Fibroblast of peridontal ligament (primary cell): ENCODE results near the gene CERK.

Experiments used
- DNase-seq: peaks from one replicate; pipeline ENCODE4 v3.0.0-alpha.2; 2010; ENCODE audit errors: extremely low read depth

Gene CERK

DNA sequence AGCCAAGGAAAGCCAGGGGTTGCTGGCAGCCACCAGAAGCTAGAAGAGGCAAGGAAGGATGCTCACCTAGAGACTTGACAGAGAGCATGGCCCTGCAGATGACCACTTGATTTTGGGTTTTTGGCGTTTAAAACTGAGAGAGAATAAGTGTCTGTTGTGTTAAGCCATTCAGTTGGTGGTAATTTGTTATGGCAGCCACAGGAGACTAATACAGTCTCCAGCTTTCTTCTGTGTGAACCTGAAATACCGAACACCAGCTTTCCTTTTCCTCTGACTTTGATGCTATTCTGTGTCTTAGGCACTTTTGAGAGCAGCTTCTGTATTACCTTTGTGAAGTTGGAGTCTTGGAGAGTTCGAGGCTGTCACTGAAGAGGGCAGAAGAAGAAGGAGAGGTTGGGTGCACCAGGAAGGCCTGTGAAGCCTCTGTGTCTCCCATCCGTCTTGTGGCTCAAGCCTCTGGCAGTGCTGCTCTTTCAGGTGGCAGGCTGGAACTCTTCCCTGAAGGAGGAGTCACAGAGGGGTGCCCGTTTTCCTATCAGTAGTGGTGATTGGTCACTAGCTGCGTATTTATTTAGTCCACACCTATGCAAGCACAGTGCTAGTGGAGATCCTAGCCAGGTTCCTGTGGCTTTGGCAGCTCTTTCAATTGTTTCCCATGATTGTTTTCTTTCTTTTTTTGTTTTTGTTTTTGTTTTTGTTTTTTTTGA is 26.9 kb upstream of the CERK start:
- no peak for DNase-seq

DNA sequence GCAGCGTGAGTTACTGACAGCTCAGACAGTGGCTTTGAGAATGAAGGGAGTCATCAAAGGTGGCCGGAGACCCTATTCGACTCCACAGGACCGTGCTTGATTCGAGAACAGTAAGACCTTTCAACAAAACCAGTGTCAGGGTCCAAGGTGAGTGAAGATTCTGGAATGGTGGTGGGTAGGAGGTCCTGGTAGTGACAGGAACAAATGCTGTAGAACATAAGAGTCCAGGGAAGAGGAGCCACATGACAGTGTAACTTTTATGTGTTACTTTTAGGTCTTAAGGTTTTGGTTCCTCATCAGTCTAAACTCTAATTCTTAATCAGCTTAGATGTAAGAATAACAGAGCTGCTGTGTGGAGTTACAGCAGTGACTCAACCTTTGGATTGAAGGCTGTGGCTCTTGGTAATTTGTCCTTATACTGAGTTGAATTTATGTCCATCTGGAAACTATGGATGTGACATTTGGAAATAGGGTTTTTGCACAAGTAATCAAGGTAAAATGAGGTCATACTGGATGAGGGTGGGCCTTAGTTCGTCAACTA is 26.2 kb upstream of the CERK start:
- DNase-seq = no peak

DNA sequence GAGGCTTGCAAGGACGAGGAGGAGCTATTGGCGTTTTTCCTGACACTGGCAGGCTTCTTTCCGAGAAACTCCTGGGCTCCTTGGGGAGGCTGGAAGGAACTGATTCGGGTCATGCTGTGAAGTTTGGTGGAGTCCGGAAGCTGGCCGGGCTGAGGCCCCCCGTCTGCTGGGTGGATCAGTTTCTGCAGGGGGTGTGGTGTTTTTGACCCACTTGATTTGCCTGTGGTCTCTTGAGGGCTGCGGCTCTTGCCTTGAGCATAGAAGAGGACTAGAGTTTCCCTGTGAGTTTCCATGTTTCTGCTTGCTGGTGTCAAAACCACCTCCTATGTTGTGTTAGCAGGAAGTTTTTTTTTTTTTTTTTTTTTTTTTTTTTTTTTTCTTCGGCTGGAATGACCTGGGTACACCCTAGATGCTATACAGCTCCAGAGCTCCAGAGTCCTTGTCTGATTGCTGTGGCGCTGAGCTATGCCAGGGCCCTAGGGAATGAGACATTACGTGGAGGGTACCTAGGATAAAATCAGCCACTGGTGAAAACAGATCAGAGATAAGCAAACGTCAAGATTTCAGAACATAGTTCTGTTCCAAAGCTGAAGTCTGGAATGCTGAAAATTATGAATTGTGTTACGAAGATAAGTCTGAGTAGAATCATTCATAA is 25.1 kb upstream of the CERK start:
- DNase-seq = peak; percentile 38

DNA sequence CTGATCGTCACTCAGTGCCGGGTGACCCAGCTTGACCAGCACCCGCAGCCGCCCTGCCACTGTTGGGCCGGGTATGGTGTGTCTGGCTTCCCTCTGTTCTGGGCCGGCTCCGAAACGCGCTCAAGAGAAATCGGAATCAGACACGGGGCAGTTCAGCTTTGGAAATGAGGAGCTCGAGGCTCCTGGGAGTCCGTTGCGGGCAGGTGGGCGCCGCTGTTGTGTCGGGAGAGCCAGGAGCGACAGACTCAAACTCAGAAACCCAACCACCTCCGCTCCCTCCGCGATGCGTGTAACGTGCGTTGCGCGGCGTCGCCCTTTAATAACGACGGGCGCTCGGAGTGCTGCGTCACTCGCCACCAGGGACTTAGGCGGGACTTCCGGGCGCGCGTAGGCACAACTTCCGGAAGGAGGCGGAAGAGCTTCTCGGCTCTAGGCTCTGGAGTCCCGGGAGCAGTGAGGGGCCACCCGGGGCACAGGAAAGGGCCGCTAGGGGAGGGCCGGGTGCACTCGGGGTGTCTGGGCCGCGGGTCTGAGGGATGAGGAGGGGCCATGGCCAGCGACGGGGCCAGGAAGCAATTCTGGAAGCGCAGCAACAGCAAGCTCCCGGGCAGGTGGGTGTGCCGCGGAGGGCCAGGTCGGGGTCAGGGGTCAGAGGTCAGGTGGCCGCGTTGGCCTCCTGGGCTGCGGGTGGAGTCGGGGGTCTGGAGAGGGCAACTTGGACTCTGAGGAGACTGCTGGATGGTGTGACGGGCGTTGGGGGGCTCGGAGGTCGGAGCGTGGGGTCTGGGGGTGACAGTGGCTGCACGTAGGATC is 24.4 kb upstream of the CERK start, which contains the start of gene TBC1D22A:
Gene TBC1D22A, plus strand, starts transcription at position 413 of the 813 bp plus-strand sequence. Its CDS starts 137 bp downstream, at position 550.
- peak; percentile 88 for DNase-seq

DNA sequence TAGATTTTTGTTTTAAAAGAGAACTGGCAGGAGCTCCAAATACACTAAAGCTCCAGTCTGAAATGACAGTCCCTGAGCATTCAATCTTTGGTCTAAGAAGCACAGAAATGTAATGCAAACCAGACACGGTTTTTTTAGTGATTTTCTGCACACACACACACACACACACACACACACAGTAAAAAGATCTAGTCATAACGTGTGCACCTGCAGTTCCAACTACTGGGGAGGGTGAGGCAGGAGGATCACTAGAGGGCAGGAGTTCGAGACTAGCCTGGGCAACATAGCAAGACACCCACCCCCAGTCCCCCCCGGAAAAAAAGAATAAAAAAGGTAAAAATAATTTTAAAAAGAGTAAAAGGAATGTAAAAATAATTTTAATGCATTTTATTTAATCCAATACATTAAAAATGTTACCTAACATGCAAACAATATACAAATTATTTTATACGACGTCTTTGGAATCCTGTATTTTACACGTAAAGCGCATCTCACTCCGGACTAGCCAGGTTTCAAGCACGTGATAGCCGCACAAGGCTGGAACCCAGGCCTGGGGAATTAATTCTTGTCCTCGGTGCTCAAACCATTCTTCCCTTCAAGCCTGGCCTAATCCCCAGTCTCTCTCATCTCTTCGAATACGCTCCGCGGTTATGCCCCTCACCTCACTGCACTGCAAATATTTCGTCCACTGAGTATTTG is 23.6 kb upstream of the CERK start:
- DNase-seq = no peak

DNA sequence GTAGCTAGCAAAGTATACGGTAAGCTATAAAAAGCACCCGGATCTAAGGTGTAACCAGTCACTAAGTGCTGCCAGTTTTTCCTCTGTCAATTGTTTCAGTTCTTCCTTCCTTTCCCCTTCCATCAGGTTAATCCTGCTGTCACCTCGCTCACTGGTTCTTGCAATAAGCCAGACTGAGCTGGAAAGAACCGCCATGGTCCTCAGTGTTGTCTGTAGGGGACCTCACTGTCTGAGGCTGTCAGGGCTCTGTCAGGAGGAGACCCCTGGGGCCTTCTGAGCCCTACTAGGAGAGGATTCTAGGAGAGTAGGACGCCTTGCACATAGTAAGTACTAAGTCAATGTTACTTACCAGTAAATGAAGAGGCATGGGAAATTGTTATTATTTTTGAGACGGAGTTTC is 23.0 kb upstream of the CERK start:
- no peak for DNase-seq

DNA sequence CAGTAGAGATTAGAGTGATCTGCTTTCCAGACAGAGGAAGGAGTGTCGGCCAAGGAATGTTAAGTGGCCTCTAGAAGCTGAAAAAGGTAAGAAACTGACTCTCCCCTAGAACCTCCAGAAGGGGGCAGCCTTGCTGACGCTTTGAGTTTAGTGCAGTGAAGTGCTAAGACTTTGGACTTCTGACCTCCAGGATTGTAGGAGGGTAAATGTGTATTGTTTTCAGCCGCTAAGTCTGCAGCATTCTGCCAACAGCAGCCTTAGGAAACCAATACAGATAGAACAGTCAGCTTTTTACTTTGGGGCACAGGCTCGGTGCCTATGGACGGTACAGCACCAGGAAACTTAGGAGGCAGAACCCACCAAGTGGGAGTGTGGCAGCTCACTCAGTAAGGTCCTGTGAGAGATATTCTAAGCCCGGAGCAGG is 20.8 kb upstream of the CERK start:
- peak; percentile 71 for DNase-seq

DNA sequence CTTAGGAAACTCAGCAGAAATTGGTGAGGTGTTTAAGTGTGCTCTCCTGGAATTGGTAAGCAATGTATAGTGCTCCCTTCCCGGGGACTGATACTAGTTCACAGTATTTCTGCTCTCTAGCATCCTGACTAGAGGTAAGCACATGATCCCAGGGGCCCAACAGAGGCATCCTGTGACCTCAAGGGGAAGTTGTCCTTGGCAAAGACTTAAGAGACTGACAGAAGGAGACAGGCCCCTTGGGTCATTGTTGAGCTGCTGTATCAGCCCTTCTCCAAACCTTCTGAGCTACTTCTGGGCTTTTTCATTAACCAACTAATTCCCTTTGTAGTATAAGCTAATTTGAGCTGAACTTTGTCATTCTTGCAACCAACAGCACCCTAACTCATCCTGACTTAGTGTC is 20.1 kb upstream of the CERK start:
- DNase-seq = no peak

DNA sequence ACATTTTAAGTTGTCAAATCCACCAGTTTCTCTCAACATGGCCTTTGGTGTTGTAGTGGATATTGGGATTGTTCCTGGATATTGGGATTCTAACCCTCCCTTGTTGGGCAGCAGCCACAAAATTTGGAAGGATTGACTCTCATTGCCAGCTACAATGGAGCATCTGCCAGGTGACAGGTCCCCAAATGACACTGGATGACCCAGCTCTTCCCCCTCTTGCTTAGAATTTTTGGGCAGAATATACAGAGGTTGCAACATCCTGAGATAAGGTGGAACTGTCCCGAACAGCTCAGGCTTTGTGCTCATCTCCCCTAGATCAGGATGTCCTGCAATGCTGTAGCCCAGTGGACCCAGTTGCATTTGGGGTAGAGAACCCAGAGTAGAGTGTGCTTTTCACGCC is 19.1 kb upstream of the CERK start:
- no peak for DNase-seq

DNA sequence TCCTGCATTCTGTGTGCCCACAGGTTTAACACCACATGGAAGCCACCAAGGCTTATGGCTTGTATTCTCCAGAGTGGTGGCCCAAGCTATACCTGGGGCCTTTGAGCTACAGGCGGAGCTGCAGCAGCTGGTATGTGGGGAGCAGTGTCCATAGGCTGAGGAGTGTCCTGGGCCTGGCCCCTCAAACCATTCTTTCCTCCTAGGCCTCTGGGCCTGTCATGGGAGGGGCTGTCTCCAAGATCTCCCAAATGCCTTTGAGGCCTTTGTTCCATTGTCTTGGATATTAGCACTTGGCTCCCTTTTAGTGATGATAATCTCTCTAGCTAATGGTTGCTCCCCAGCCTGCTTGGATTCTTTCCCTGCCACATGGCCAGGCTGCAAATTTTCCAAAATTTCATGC is 18.0 kb upstream of the CERK start:
- no peak for DNase-seq

DNA sequence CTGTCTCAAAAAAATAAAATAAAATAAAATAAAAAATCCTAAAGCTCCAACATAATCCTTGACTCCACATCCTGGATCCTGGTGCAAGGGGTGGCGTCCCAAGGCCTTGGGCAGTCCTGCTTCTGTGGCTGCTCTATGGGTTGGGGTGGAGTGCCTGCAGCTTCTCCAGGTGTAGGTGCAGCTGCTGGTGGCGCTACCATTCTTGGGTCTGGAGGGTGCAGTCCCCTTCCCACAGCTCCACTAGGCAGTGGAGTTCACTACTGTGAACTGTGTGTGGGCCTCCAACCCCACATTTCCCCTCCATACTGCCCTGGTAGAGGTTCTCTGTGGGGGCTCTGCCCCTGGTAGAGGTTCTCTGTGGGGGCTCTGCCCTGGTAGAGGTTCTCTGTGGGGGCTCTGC is 17.5 kb upstream of the CERK start:
- no peak for DNase-seq

DNA sequence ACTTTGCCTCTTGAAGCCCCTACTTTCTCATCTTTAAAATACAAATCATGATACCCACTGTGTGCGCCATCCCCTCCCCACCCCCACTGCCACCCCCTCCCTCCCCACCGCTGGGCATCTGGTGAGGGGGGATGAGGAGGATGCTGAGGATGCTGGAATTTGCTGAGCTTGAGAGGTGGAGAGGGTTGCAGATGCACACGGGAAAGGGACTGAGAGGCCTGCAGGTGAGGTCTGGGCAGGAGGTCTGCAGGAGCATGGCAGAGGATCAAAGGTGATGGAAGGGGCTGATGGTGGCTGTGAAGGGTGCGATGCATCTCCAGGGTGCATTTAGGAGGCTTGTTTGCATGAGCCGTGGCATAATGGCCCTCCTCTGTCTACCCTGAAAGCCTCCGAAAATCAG is 16.8 kb upstream of the CERK start:
- no peak for DNase-seq

DNA sequence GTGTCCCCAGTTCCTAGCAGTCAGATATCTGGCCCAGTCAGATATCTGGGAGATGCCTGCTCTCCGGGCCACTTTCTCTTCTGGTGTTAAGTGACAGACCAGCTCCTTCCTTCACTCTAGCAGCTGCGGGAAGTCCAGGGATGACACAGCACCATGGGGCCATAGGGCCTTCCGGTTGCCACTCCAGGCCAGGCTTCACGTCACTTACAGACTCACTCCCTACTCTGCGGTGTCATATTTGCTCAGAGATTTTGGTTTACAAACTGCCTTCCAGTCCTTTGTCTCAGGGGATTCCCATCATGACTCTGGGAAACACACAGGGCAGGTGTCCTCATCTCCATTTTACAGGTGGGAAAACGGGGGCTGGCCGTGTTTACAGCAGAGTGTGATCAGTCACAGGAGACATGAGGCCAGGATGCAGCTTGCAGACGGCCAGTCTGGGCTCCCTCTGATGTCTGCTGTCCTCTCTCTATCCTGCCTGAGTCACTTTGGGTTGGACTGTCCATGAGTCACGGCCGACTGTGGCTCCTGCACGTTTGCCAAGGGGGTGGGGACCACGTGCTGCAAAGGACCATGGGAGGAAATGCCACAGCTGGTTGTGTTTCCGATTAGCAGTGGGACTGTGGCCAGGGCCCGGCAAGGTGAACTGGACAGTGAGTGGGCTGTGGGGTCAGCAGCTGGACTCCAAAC is 16.2 kb upstream of the CERK start:
- peak; percentile 93 for DNase-seq

DNA sequence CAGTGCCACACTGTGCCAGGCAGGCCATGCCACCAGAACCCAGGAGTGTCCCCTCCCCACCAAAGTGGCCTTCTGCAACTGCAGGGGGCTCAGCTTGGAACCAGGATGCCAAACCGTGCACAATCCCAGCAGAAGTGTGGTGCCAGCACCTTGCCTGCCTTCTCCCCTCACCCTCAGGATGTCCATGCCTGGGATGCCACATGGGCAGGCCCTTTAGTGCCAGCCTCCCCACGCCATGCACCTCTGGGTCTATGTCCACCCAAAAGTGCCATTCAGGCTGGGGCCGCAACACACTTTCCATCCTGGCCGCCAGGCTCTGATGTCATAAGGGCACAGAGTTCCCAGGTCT is 15.7 kb upstream of the CERK start:
- DNase-seq = no peak

DNA sequence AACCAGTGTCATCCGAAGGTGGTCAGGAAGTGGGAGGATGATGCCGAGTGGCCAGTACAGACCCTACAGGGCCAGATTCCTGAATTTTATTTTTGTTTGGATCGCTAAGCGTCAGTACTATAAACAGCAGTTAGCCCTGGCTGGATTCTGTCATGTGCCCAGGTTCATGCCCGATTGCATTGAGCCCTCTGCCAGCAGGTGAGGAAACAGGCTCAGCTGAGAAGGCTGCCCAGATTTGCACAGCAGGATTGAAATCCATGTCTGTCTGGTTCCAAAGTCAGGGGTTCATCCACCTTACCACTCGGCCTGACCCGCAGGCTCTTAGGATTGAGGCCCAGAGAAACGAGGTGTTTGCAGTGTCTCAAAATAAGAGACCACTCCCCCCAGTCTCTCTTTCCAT is 15.3 kb upstream of the CERK start:
- DNase-seq = no peak

DNA sequence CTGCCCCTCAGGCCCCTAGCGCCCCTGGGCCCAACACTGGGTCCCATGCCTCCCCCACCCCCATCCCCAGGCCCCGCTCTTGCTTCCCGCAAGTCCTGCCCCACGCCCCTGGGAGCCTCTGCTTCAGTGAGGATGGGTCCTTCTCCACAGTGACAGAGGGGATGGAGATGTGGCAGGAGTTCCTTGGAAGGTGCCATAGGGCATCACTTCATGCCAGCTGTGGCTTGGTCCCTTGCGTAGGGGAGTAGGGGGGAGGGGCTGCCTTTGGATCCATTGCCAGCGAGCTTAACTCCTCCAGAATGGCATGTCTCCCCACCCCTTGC is 14.9 kb upstream of the CERK start:
- DNase-seq = no peak

DNA sequence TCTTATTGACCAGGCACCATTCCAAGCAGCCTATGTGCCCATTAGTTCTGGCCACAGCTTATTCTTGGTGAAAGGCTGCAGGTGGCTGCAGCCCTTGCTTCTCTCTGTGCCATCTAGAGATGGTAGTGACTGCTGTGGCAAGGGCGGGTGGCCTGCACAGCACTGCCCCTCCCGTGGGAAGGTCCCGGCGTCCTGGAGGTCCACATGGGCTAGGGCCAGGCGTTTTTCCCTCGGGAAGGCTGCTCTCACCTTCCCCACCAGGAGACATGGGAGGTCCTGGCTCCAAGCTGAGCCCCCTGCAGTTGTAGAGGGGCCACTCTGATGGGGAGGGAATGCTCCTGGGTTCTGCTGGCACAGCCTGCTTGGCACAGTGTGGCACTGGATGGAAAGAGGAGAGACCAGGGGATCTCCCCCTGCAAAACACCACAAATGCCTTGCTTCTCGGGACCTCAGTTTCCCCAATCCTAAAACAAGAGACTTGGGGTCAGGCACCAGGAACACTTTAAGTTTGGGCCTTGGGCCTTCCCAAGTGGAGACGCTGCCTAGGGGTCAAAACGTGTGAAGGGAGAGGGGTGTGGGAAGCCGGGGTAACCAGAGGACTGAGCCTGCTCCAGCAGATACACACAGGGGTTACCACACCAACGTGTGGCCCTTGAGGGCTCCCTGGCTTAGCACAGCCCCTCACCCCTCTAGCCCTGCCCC is 14.4 kb upstream of the CERK start:
- DNase-seq = no peak

DNA sequence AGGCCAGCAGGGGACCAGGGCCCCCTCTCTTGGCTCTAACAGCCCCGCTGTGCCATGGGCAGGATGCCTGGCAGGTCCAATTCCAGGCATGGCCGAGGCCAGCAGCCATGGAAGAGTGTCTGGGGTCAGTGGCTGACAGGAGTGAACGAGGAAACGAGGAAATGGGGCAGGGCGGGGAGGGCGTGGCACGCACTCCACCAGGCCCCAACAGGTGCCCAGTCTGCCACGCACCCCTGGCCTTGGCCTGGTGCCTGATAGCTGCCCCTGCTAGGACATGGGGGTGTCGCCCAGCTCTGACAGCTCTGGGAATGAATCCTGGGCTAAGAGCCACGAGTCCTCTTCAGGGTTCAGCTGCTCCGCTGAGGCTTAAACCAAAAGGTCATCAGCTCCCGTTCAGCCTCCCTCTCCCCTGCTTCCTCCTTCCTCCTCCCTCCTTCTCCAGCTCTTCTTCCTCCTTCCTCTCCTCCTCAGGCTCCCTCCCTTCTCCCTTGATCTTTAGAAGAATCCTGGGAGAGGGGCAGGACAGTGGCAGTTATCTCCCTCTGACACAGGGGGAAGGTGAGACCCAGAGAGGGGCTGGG is 12.9 kb upstream of the CERK start:
- no peak for DNase-seq

DNA sequence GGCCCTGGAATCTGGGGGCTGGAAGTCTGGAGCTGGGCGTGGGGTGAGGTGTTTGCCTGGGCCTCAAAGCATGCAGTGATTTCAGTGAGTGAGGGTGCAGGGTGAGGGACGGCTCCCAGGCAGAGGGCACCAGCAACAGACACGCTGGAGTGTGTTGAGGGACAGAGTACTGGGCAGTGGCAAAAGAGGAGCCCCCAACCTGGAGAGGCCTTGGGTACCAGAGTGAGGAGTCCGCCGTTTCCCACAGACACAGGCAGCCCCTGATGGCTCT is 12.4 kb upstream of the CERK start:
- no peak for DNase-seq

DNA sequence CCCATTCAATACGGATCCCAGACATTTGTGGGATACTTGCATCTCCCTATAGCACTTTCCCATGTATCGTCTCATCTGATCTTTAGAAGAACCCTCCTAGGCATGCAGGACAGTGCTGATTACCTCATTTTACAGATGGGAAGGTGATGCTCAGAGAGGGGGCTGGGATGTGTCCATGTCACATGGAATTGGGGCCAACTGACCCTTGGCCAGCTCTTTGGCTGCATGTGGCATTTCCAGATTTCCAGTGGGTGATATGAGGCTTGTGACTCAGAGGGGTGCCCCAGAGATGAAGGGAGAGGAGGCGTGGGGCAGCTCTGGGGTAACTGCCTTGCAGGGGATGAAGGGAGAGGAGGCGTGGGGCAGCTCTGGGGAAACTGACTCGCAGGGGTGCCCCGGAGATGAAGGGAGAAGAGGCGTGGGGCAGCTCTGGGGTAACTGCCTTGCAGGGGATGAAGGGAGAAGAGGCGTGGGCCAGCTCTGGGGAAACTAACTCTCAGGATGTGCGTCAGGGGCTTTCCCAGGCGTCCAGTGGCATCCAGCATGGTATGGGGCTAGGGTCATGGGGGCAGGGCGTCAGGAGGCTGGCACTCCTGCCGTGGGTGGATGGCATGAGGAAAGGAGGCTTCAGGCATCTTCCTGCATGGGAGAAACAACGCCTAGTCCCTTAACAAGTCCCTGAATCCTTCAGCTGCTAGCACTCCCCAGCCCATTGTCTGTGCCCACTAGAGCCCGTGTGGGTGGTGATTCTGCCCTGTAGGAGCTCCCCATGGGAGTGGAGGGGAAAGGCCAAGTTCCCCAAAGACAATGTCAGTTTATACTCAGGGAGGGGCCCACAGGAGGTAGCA is 11.9 kb upstream of the CERK start:
- DNase-seq = no peak
